Spleen (tissue), 7 donors: ENCODE results near the gene SMARCD3.

Experiments
- CTCF ChIP-seq, 11 experiments: fragments of 200-600 bp in 7 of 11; fragments of 450-650 bp in 4 of 11; sonication (generic) in 4 of 11; IDR thresholded peaks in 8 of 11; conservative IDR thresholded peaks in 3 of 11; 1 replicate in 7 of 11; 2 replicates in 4 of 11; pipeline versions ENCODE4 v1.4.0 to v1.8.0; 2016 to 2021; ENCODE audit warnings: antibody characterized with exemption in 11 of 11, inconsistent platforms in 4 of 11, mild to moderate bottlenecking in 1 of 11
- POLR2A ChIP-seq, 3 donors: fragments of 450-650 bp; IDR thresholded peaks; one replicate each; pipeline ENCODE4 v1.5.1; 2017; ENCODE audit warnings: antibody characterized with exemption in 3 of 3, mild to moderate bottlenecking in 1 of 3
- donor health status: DM: no; HTN: no; CAD: no; lungs with moderate emphysema.
- donor health status: DM: no; HTN: no; CAD: no.
- donor health status: DM: no; HTN: no; CAD: no.

- no peak for TF ChIP-seq CTCF (IDR thresholded peaks at IDR 0.05 in 8 of 11, conservative IDR thresholded peaks at IDR 0.05 in 3 of 11)
- TF ChIP-seq POLR2A (IDR thresholded peaks at IDR 0.05): no peak
Observed at GRCh38 chr7:151274396-151274795, 25.9 kb upstream of the SMARCD3 start.
